CMK (cell line): ENCODE measurements around the gene INO80.
"Not testable (repeated sequence)": the region's sequence is repeated elsewhere in the genome, so short reads cannot be mapped to it uniquely, and the experiment has no call there.

Experiments used
- DNase-seq: peaks from one replicate; pipeline ENCODE4 v3.0.0-alpha.2; 2010; ENCODE audit warnings: low read depth

INO80 gene

DNA sequence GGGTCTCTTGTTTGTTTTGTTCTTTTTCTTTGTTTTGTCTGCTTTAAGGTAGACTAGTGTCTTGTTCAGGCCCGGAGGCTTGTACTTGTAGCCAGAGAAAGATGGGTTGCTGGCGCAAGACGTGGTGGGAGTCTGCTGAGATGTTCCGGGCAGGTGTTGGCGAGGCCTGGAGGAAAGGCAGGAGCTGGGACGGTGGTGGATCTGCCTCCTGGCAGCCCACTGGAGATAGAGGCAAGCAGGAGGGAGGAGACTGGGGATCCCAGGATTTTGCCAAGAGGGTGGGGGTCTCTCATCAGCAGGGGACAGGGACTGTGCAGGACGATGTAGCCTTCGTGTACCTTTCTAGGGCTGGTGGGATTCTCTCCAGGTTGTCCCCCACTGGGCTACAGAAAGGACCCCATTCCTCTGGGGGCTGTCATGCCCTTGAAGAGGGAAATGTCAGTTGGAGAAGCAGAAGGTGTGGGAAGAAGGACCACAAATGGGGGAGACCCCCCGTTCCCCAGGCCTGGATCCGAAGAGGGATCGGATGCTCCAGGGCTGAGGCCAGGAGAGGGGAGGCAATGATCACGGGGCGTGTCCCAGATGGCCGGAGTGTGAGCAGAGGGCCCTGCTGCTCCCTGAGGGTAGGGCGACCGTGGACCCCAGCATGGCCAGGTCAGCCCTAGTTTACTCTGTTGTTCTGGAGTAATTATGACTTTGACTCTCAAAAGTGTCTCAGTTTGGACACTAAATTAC lies 155.8 kb downstream of the INO80 start:
- no peak for DNase-seq

- DNase-seq, result no peak
Measured at GRCh38 chr15:40959331-40960141, 156.5 kb downstream of the INO80 start.

DNA sequence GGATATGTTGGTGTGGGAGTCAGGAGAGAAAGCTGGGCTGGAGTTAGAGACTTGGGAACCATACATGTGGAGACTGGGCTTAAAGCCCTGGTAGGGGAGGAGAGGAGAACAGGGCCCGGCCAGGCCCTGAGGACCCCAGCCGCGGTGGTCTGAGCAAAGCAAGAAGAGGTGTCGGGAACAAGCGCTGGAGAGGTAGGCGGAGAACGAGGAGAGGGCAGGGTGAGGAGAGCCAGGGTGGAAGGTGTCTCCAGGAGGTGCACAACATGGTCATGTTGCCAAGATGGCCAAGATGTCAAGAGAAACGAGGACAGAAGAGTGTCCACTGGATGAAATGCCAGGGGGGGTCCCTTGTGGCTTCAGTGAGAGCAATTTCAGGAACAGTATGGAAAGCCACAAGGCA lies 157.4 kb downstream of the INO80 start:
- no peak for DNase-seq

GRCh38 chr15:40958146-40958545 lies 157.9 kb downstream of the INO80 start:
- no peak for DNase-seq

GRCh38 chr15:40957581-40958051 lies 158.5 kb downstream of the INO80 start:
- DNase-seq, result no peak

- DNase-seq, result no peak
Measured at GRCh38 chr15:40957041-40957555, 159.0 kb downstream of the INO80 start.

DNA sequence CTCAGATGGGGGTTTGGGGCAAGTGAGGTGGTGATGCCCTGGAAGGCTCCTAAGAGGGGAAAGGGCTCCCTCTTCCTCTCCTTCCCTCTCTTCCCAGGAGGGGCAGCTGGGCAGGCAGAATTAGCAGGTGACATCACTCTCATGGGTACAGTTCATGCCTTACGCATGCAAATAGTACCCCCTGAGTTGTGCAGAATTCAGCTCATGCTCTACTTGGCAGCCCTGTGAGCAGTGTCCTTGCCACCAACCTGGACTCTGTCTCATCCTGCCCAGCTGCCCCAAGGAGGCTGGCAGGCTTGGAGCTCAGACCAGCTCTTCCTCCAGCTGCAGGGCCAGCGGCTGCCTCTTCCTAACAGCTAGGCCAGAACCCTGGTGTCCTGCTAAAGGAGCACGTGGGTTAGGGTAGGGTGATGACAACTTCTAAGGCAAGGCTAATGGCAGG lies 159.5 kb downstream of the INO80 start:
- no peak for DNase-seq

- DNase-seq, result no peak
Measured at GRCh38 chr15:40955930-40956540, 160.0 kb downstream of the INO80 start.

DNA sequence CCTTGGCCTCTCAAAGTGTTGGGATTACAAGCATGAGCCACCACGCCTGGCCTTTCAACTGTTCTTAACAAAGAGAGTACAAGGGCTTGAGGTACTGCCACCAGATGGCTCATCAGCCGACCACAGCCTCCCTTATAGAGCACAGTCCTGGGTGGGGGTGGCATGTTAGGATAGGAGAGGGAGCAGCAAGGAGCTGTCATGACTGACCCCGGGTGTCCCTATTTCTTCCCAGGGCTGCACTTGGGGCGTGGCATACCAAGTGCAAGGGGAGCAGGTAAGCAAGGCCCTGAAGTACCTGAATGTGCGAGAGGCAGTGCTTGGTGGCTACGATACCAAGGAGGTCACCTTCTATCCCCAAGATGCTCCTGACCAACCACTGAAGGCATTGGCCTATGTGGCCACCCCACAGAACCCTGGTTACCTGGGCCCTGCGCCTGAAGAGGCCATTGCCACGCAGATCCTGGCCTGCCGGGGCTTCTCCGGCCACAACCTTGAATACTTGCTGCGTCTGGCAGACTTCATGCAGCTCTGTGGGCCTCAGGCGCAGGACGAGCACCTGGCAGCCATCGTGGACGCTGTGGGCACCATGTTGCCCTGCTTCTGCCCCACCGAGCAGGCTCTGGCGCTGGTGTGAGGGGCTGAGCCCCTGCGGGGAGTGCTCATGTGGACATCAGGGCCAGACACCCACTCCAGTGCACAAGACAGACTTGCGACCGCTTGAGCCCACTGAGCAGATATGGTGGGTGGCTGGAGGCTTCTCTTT lies 160.8 kb downstream of the INO80 start:
- no peak for DNase-seq

DNA sequence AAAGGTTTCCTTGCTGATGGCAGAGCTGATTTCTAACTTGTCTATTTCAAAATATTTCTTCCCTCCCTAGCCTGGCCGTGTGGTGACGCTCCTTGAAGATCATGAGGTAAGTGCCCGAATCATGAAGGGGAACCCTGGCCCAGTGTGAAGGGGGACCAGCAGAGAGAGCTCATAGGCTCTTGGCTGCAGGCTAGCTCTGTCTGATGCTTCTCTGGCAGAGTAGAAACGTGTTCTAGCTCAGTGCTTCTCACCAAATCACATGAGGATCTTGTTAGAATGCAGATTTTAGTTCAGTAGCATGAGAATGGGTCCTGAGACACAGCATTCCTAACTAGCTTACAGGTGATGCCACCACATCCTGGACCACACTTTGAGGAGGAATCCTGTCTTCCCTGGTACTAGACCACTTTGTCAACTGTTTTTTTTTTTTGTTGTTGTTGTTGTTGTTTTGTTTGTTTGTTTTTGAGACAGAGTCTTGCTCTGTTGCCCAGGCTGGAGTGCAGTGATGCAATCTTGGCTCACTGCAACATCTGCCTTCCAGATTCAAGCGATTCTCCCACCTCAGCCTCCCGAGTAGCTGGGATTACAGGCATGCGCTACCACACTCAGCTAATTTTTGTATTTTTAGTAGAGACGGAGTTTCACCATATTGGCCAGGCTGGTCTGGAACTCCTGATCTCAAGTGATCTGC lies 161.8 kb downstream of the INO80 start:
- not testable (repeated sequence) for DNase-seq

DNA sequence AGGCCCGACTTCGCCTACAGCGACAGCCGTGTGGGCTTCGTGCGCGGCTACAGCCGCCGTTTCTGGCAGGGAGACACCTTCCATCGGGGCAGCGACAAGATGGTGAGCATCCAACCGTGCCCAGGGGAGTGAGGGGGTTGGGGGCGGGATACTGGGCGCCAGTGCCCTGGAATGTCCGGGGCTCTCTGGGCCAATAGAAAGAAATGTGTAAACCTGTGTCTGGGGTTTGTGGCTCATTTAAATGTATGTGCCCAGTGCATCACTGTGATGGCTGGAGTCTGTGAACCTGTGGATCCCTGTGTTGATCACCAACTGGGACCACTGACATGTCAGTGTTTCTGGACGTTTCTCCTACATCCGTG lies 162.4 kb downstream of the INO80 start:
- no peak for DNase-seq

- DNase-seq, result peak; percentile 91
Measured at GRCh38 chr15:40952901-40953712, 163.0 kb downstream of the INO80 start, which contains the start of gene CHAC1. CHAC1 (plus strand) TSS chr15:40953471; CDS start chr15:40953584, 113 bp downstream.

GRCh38 chr15:40952301-40952900 lies 163.7 kb downstream of the INO80 start:
- no peak for DNase-seq

GRCh38 chr15:40951764-40952163 lies 164.3 kb downstream of the INO80 start:
- no peak for DNase-seq

- DNase-seq, result no peak
Measured at GRCh38 chr15:40949756-40950207, 166.3 kb downstream of the INO80 start.

- DNase-seq, result no peak
Measured at GRCh38 chr15:40948706-40949473, 167.2 kb downstream of the INO80 start.

GRCh38 chr15:40944510-40945296 lies 171.4 kb downstream of the INO80 start:
- no peak for DNase-seq

DNA sequence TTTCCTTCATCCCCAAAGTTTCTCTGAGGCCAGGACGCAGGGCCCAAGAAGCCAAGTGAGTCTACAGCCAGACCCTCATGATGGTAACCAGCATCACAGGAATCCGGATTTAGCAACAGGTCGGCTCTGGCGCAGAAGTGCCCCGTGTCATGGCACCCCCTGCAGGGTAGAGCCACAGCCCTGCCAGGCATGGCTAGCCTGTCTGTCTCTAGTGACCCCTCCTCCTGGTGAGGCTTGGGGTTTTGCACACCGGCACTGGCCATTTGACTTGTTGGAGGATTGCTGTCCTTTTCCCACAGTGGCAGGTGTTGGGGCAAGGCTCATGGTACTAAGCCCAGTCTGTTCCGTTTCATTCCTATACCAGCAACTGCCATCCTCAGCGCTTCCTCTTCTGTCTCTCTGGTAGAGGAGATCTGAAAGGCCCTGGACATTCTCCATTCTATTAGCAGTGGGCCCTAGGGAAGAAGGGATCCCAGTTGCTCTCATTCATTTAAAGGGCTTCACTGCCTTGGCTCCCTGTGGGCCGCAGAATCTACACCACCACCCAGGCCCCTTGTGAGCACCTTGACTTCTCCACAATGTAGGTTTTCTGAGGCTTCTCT lies 172.2 kb downstream of the INO80 start:
- no peak for DNase-seq
